GM23248 (cell line): ENCODE data around the gene LAMA5. TPM values are rescaled to one million over a fixed set of nuclear protein-coding genes. Genes with fewer than 3 reads are reported as not detected.

ENCODE experiments used
- DNase-seq: peaks from one replicate; pipeline ENCODE4 v3.0.0-alpha.2; 2015
- H2AFZ ChIP-seq: fragments of 200-600 bp; sonication (generic); 2 replicates; pipeline ENCODE4 v1.6.1; 2016; ENCODE audit warnings: antibody characterized with exemption
- H3F3A ChIP-seq: fragments of 200-600 bp; sonication (generic); 2 replicates; pipeline ENCODE4 v1.6.1; 2016; ENCODE audit warnings: mild to moderate bottlenecking, antibody characterized with exemption, mixed run types; ENCODE audit not compliant: insufficient read depth
- H3K27ac ChIP-seq: fragments of 200-600 bp; sonication (generic); 2 replicates; pipeline ENCODE4 v1.5.1; 2016; ENCODE audit warnings: mild to moderate bottlenecking
- H3K27me3 ChIP-seq: fragments of 200-600 bp; sonication (generic); replicated peaks from 2 replicates; pipeline ENCODE4 v1.6.1; 2016; ENCODE audit warnings: mild to moderate bottlenecking; ENCODE audit not compliant: insufficient read depth
- H3K36me3 ChIP-seq: fragments of 200-600 bp; sonication (generic); 2 replicates; pipeline ENCODE4 v1.6.1; 2016; ENCODE audit warnings: low read depth, mild to moderate bottlenecking
- H3K4me1 ChIP-seq: fragments of 200-600 bp; sonication (generic); 2 replicates; pipeline ENCODE4 v1.6.1; 2016; ENCODE audit warnings: mild to moderate bottlenecking; ENCODE audit not compliant: insufficient read depth
- H3K4me2 ChIP-seq: fragments of 200-600 bp; sonication (generic); one replicate; pipeline ENCODE4 v1.6.1; 2016; ENCODE audit warnings: mild to moderate bottlenecking; ENCODE audit not compliant: unreplicated experiment
- H3K4me3 ChIP-seq: fragments of 200-600 bp; sonication (generic); 2 replicates; pipeline ENCODE4 v1.5.1; 2016; ENCODE audit warnings: mild to moderate bottlenecking
- H3K79me2 ChIP-seq: fragments of 200-600 bp; sonication (generic); 2 replicates; pipeline ENCODE4 v1.6.1; 2016; ENCODE audit warnings: mild to moderate bottlenecking; ENCODE audit not compliant: insufficient read depth
- H3K9ac ChIP-seq: fragments of 200-600 bp; sonication (generic); 2 replicates; pipeline ENCODE4 v1.6.1; 2016; ENCODE audit warnings: mild to moderate bottlenecking
- H3K9me2 ChIP-seq: fragments of 200-600 bp; sonication (generic); 2 replicates; pipeline ENCODE4 v1.6.1; 2016; ENCODE audit warnings: mixed run types, mild to moderate bottlenecking, moderate library complexity; ENCODE audit not compliant: insufficient read depth
- H3K9me3 ChIP-seq: fragments of 200-600 bp; sonication (generic); one replicate; pipeline ENCODE4 v1.6.1; 2017; ENCODE audit warnings: low read depth
- H4K20me1 ChIP-seq: fragments of 200-600 bp; sonication (generic); 2 replicates; pipeline ENCODE4 v1.6.0; 2016; ENCODE audit not compliant: insufficient read depth
- EZH2 ChIP-seq: fragments of 200-600 bp; sonication (generic); IDR thresholded peaks from 2 replicates; pipeline ENCODE4 v1.6.1; 2018; ENCODE audit warnings: antibody characterized with exemption, mild to moderate bottlenecking; ENCODE audit not compliant: insufficient read depth, poor library complexity, severe bottlenecking
- EZH2phosphoT487 ChIP-seq: fragments of 200-600 bp; sonication (generic); IDR thresholded peaks from 2 replicates; pipeline ENCODE4 v1.6.1; 2018; ENCODE audit warnings: antibody characterized with exemption, moderate library complexity, mild to moderate bottlenecking, low read depth; ENCODE audit not compliant: insufficient read depth
- WGBS, 2 experiments: methylation state at CpG; one replicate each; pipeline ENCODE4 v1.1.6; 2015 to 2017; ENCODE audit warnings: low lambda C conversion rate in 2 of 2, low coverage in 1 of 2; ENCODE audit errors: missing lambda C conversion rate in 2 of 2; 5-methylcytosine and 5-hydroxymethylcytosine counted together
- in situ Hi-C: fragments of 300-500 bp; cut with MboI; formaldehyde crosslinking; loops from 2 replicates; pipeline ENCODE4 v1.15.0; 2020
- polyA plus RNA-seq: library from polyadenylated mRNA; unstranded; fragments of >200 nt; fragmentation: Nextera tagmentation; extraction: Ambion mirVana; gene quantifications from 2 replicates; pipeline ENCODE4 v1.2.1, GENCODE V29; 2016
- total RNA-seq: library from RNA; depleted of rRNA; stranded (reverse); fragments of >200 nt; shearing (Covaris generic); gene quantifications from 2 replicates; pipeline ENCODE4 v1.2.3, GENCODE V29; 2014

LAMA5 gene
- total and polyA plus RNA-seq, 2 experiments from 2014 or later = 4.5 to 6.0 TPM

DNA sequence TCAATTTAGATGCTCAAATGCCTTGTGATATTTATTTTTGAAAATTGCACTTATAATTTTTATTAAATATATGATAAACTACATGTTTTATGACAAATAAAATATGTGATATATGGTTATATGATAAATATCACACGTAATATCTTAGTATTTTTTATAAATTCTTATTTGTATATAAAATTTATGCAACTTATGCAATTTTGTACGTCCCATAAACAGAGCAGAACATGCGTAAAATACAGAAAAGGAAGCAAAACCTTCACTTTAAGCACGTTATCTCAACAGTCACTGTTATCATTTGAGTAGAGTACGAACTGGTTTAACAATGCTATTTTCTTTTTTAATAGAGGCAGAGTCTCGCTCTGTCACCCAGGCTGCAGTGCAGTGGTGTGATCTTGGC is 80.0 kb downstream of the LAMA5 start:
- no peaks in the 10 kb centered on the region for H3K9me3 ChIP-seq

DNA sequence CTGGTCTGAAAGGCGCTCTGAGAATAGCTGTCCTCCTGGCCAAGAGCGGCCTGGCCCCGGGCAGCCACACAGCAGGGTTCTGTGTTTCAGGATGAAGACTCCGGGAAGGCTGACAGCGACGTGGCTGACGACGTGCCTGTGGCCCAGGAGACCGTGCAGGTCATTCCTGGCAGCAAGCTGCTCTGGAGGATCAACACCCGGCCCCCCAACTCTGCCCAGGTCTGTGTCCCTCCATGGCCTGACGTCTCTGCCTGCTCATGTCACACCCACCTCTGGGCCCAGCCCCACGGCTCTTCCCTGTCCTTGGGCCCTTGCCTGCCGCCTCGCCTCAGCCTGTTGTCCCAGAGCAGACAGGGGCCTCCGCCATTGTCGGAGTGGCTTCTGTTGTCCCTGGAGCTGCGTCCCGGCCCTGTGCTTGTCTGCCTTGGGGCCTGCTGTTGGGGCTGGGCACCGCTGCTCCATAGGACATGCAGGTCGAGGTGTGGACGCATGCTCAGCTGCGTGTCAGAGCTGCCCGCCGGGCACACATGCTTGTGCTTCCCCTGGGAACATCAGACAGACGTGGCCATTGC is 80.5 kb downstream of the LAMA5 start:
- H3K36me3 ChIP-seq = peaks cover 8% of the 10 kb centered on the region; the same call in 1 of the 2 replicates
- no peaks in the 10 kb centered on the region for H3F3A ChIP-seq
- no peak for DNase-seq
- no peaks in the 10 kb centered on the region for H3K9me3 ChIP-seq
- in situ Hi-C loops = no loop called here
- no peaks in the 10 kb centered on the region for H3K9me2 ChIP-seq
- no peaks in the 10 kb centered on the region for H3K79me2 ChIP-seq
- no peak overlapping the region for H2AFZ ChIP-seq
- H3K27me3 ChIP-seq = no peaks in the 10 kb centered on the region
- WGBS, 2 experiments = 89 to 90% methylated on average over 25 of the region's 25 CpGs
- H4K20me1 ChIP-seq = no peaks in the 10 kb centered on the region
- TF ChIP-seq EZH2phosphoT487 (no peak), EZH2 (no peak)
- H3K27ac ChIP-seq = no peak overlapping the region
- H3K4me2 ChIP-seq = no peak overlapping the region
- no peak overlapping the region for H3K9ac ChIP-seq
- no peaks in the 10 kb centered on the region for H3K4me1 ChIP-seq
- H3K4me3 ChIP-seq = no peak overlapping the region

More for the DNA sequence above, 80.0 kb downstream of the LAMA5 start:
- no peaks in the 10 kb centered on the region for H3K27me3 ChIP-seq
- no peak overlapping the region for H3K9ac ChIP-seq
- H3K4me3 ChIP-seq = no peak overlapping the region
- H3K4me2 ChIP-seq = no peak overlapping the region
- H3K4me1 ChIP-seq = no peaks in the 10 kb centered on the region
- H3K36me3 ChIP-seq = peaks cover 3% of the 10 kb centered on the region; the same call in 1 of the 2 replicates
- TF ChIP-seq EZH2 (no peak), EZH2phosphoT487 (no peak)
- no peak for DNase-seq
- H3K79me2 ChIP-seq = no peaks in the 10 kb centered on the region
- no peak overlapping the region for H2AFZ ChIP-seq
- no peaks in the 10 kb centered on the region for H3F3A ChIP-seq
- no peaks in the 10 kb centered on the region for H4K20me1 ChIP-seq
- no peak overlapping the region for H3K27ac ChIP-seq
- in situ Hi-C loops = no loop called here
- H3K9me2 ChIP-seq = no peaks in the 10 kb centered on the region
- 79 to 80% methylated on average over 6 of the region's 6 CpGs for WGBS, 2 experiments

DNA sequence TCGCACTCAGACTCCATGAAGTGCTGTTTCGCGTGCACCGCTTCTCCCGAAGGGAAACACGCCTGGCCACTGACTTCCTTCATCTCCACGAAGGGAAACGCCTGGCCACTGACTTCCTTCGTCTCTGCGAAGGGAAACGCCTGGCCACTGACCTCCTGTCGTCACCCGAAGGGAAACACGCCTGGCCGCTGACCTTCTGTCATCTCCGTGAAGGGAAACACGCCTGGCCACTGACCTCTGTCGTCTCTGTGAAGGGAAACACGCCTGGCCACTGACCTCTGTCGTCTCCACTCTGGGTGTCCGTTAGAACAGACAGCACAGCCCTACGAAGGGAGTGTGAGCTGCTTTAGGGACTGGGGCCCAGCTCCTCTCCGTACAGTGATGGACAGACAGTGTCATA is 81.4 kb downstream of the LAMA5 start:
- no peak overlapping the region for H3K9ac ChIP-seq
- no peak overlapping the region for H3K27ac ChIP-seq
- in situ Hi-C loops = no loop called here
- 79 to 82% methylated on average over 22 to 23 of the region's 23 CpGs for whole genome bisulfite sequencing, 2 experiments
- H3K4me3 ChIP-seq = no peak overlapping the region
- H3K9me3 ChIP-seq = no peaks in the 10 kb centered on the region
- peaks cover 9% of the 10 kb centered on the region; the same call in 1 of the 2 replicates for H3K36me3 ChIP-seq
- H3K4me2 ChIP-seq = no peak overlapping the region
- no peaks in the 10 kb centered on the region for H3K27me3 ChIP-seq
- no peaks in the 10 kb centered on the region for H3K9me2 ChIP-seq
- no peaks in the 10 kb centered on the region for H4K20me1 ChIP-seq
- no peaks in the 10 kb centered on the region for H3F3A ChIP-seq
- no peaks in the 10 kb centered on the region for H3K4me1 ChIP-seq
- no peak overlapping the region for H2AFZ ChIP-seq
- DNase-seq = no peak
- no peaks in the 10 kb centered on the region for H3K79me2 ChIP-seq
- no peak for TF ChIP-seq EZH2
- no peak for TF ChIP-seq EZH2phosphoT487

DNA sequence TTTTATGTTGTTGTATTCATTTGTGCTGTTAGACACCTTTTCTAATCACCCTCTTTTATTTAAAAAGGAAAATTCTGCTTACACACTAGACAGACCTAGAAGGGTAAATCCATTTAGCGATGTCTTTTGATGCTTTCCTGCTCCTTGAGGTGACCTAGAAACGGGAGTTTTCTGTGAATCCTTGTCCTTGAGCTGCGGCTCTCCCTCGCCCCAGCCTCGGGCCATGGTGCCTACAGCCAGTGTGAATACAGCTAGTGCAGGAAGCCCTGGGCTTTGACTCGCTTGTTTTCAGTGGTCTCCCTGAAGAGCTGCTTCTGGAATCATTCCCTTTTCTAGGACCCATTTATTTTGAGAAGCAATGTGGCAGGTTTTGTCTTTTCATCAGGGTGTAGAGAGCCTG is 82.0 kb downstream of the LAMA5 start:
- Histone ChIP-seq H3F3A (no peaks in the 10 kb centered on the region), H3K9ac (no peak overlapping the region), H2AFZ (no peak overlapping the region), H4K20me1 (no peaks in the 10 kb centered on the region), H3K36me3 (peaks cover 9% of the 10 kb centered on the region; the same call in 1 of the 2 replicates), H3K9me2 (no peaks in the 10 kb centered on the region), H3K27ac (no peak overlapping the region), H3K4me1 (no peaks in the 10 kb centered on the region), H3K9me3 (no peaks in the 10 kb centered on the region), H3K4me2 (no peak overlapping the region), H3K4me3 (no peak overlapping the region), H3K27me3 (no peaks in the 10 kb centered on the region), H3K79me2 (no peaks in the 10 kb centered on the region)
- TF ChIP-seq EZH2 (no peak), EZH2phosphoT487 (no peak)
- in situ Hi-C loops = no loop called here
- whole genome bisulfite sequencing, 2 experiments = 86 to 88% methylated on average over 6 of the region's 6 CpGs
- no peak for DNase-seq

DNA sequence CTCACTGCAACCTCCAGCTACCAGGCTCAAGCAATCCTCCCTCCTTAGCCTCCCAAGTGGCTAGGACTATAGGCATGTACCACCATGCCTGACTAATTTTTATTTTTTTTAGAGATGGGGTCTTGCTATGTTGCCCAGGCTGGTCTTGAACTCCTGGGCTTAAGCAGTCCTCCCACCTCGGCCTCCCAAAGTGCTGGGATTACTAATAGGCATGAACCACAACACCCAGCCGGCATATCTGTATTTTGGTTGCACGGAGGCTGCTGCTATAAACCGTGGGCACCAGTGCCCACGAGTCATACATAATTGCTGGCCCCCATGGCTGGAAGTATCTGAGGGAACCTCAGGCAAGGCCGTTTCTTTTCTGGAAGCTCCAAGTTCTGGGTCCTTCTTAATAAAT is 82.7 kb downstream of the LAMA5 start:
- TF ChIP-seq EZH2 (no peak), EZH2phosphoT487 (no peak)
- in situ Hi-C loops = no loop called here
- H3K27me3 ChIP-seq = no peaks in the 10 kb centered on the region

More for the DNA sequence above, 82.7 kb downstream of the LAMA5 start:
- Histone ChIP-seq H3K4me3 (no peak overlapping the region), H3K9ac (no peak overlapping the region), H3K4me2 (no peak overlapping the region), H3K9me2 (no peaks in the 10 kb centered on the region), H3K79me2 (no peaks in the 10 kb centered on the region), H3K9me3 (no peaks in the 10 kb centered on the region), H3K27ac (no peak overlapping the region), H3K36me3 (peaks cover 14% of the 10 kb centered on the region; the same call in 1 of the 2 replicates), H4K20me1 (no peaks in the 10 kb centered on the region), H3K4me1 (no peaks in the 10 kb centered on the region), H2AFZ (no peak overlapping the region), H3F3A (no peaks in the 10 kb centered on the region)
- no peak for DNase-seq
- WGBS, 2 experiments = 77 to 81% methylated on average over 6 of the region's 6 CpGs
